Esophagus squamous epithelium (tissue), 5 donors: Measurements from ENCODE around the gene CCDC7. TPM values are rescaled to one million over a fixed set of nuclear protein-coding genes. Genes with fewer than 3 reads are reported as not detected.

Experiments
- DNase-seq: peaks from one replicate; lab custom pipeline; 2025; lab: John Stamatoyannopoulos, UW
- H3K27ac ChIP-seq, 4 donors: fragments of 200-600 bp; sonication (generic); one replicate each; pipeline ENCODE4 v1.5.1; 2016 to 2019; ENCODE audit warnings: mild to moderate bottlenecking in 1 of 4
- H3K27me3 ChIP-seq, 4 donors: fragments of 200-600 bp; sonication (generic); 1 replicate in 3 of 4; 2 replicates in 1 of 4; pipeline versions ENCODE4 v1.5.1 to v1.6.0; 2017 to 2021; ENCODE audit warnings: antibody characterized with exemption in 1 of 4
- H3K36me3 ChIP-seq, 3 donors: fragments of 200-600 bp; sonication (generic); one replicate each; pipeline ENCODE4 v1.5.1; 2016 to 2019
- H3K4me1 ChIP-seq, 3 donors: fragments of 200-600 bp; sonication (generic); one replicate each; pipeline ENCODE4 v1.5.1; 2017 to 2019
- H3K4me3 ChIP-seq, 4 donors: fragments of 200-600 bp; sonication (generic); 1 replicate in 3 of 4; 2 replicates in 1 of 4; pipeline ENCODE4 v1.5.1; 2016 to 2019; ENCODE audit warnings: mild to moderate bottlenecking in 2 of 4, moderate library complexity in 1 of 4
- H3K9me3 ChIP-seq, 3 donors: fragments of 200-600 bp; sonication (generic); one replicate each; pipeline ENCODE4 v1.5.1; 2016 to 2019
- CTCF ChIP-seq, 6 experiments: fragments of 450-650 bp in 4 of 6; fragments of 200-600 bp in 2 of 6; sonication (generic) in 2 of 6; IDR thresholded peaks; one replicate each; pipeline ENCODE4 v1.5.1; 2016 to 2019; ENCODE audit warnings: antibody characterized with exemption in 6 of 6, mild to moderate bottlenecking in 4 of 6, moderate library complexity in 4 of 6
- POLR2A ChIP-seq, 4 donors: fragments of 450-650 bp; IDR thresholded peaks; one replicate each; pipeline ENCODE4 v1.6.1; 2017; ENCODE audit warnings: antibody characterized with exemption in 4 of 4, mild to moderate bottlenecking in 4 of 4, moderate library complexity in 3 of 4
- WGBS, 2 donors: methylation state at CpG; one replicate each; pipeline ENCODE4 v1.1.5; 2018; 5-methylcytosine and 5-hydroxymethylcytosine counted together
- intact Hi-C: fragments of 100-400 bp; cut with DNase I; formaldehyde crosslinking; loops from one replicate; pipeline ENCODE4 v1.15.0; 2022
- total RNA-seq, 4 donors: library from RNA; depleted of rRNA; stranded (reverse); fragments of >200 nt; gene quantifications; one replicate each; pipeline ENCODE4 v1.1.0, GENCODE V29; 2016
- donor health status: DM: yes; HTN: yes; CAD: no.

CCDC7 gene
- total RNA-seq, 4 donors from 2014 or later = 1.9 to 31.3 (median 9.1) TPM

- H3K4me3 ChIP-seq = no peak overlapping the region
- 81 to 84% methylated on average over 2 of the region's 2 CpGs for WGBS, 2 donors
- H3K9me3 ChIP-seq = peaks cover 0 to 6% (median 0%) of the 10 kb centered on the region in 3 donors
Observed at GRCh38 chr10:32616438-32616837, 170.5 kb downstream of the CCDC7 start.

DNA sequence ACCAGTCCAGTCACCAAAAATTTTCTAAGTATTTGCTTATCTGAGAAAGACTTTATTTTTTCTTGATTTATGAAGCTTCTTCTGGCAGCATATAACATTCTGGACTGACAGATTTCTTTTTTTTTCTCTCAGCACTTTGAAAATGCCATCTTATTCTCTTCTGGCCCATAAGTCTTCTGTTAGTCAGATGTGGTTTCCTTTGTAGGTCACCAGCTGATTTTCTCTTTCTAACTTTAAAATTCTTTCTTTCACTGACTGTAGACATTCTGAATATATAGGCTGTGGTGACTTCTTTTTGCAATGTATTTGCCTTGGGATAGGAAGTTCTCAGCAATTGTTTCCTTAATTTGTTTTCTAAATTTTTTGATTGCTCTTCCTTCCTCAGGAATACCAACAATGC, 172.5 kb downstream of the CCDC7 start:
- no peaks in the 10 kb centered on the region for H3K27me3 ChIP-seq
- DNase-seq = no peak
- no peaks in the 10 kb centered on the region for H3K36me3 ChIP-seq
- H3K4me3 ChIP-seq = no peak overlapping the region
- no peaks in the 10 kb centered on the region for H3K4me1 ChIP-seq
- no peak for TF ChIP-seq POLR2A (IDR thresholded peaks at IDR 0.05)
- TF ChIP-seq CTCF (IDR thresholded peaks at IDR 0.05) = no peak
- H3K27ac ChIP-seq = no peak overlapping the region
- intact Hi-C loops = no loop called here
- H3K9me3 ChIP-seq = peaks cover 0 to 6% (median 0%) of the 10 kb centered on the region in 3 donors

More at GRCh38 chr10:32616438-32616837, 170.5 kb downstream of the CCDC7 start:
- DNase-seq = no peak
- intact Hi-C loops = no loop called here
- Histone ChIP-seq H3K27me3 (no peaks in the 10 kb centered on the region), H3K27ac (no peak overlapping the region), H3K4me1 (no peaks in the 10 kb centered on the region), H3K36me3 (no peaks in the 10 kb centered on the region)
- TF ChIP-seq POLR2A (IDR thresholded peaks at IDR 0.05) = no peak
- TF ChIP-seq CTCF (IDR thresholded peaks at IDR 0.05) = no peak

DNA sequence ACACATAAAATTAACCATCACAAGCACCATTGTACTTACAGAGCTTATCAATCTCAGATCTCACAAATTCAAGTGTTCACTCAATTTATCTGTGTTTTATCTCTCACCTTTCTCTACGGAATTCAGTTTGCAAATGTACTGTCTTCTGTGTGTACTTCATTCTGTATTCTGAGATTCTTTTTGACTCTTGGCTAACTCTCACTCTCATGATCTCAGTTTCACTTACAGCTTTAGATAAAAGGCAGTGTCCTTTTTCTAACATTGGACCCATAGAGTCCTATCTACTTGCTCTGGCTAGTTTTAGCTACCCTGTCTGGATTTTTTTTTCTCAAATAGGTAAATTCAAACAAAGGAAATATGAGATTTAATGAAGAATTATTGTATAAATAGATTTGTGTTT, 176.0 kb downstream of the CCDC7 start:
- Histone ChIP-seq H3K4me1 (no peaks in the 10 kb centered on the region), H3K27ac (no peak overlapping the region), H3K4me3 (no peak overlapping the region), H3K36me3 (peaks cover 0 to 7% (median 0%) of the 10 kb centered on the region in 3 donors), H3K9me3 (peaks cover 0 to 5% (median 0%) of the 10 kb centered on the region in 3 donors), H3K27me3 (no peaks in the 10 kb centered on the region)
- TF ChIP-seq POLR2A (IDR thresholded peaks at IDR 0.05) = no peak
- TF ChIP-seq CTCF (IDR thresholded peaks at IDR 0.05) = no peak
- intact Hi-C loops = no loop called here
- DNase-seq = no peak
- WGBS, 2 donors = 0 to 85% methylated on average over 1 of the region's 1 CpG

GRCh38 chr10:32622409-32622808, 176.5 kb downstream of the CCDC7 start:
- Histone ChIP-seq H3K36me3 (peaks cover 0 to 7% (median 0%) of the 10 kb centered on the region in 3 donors), H3K4me1 (no peaks in the 10 kb centered on the region), H3K9me3 (peaks cover 0 to 5% (median 0%) of the 10 kb centered on the region in 3 donors), H3K27me3 (no peaks in the 10 kb centered on the region), H3K27ac (no peak overlapping the region), H3K4me3 (no peak overlapping the region)
- no peak for TF ChIP-seq CTCF (IDR thresholded peaks at IDR 0.05)
- no peak for TF ChIP-seq POLR2A (IDR thresholded peaks at IDR 0.05)
- DNase-seq = no peak
- intact Hi-C loops = no loop called here
- 77 to 81% methylated on average over 2 of the region's 2 CpGs for WGBS, 2 donors

- Histone ChIP-seq H3K27me3 (no peaks in the 10 kb centered on the region), H3K9me3 (peaks cover 0 to 5% (median 0%) of the 10 kb centered on the region in 3 donors), H3K4me3 (no peak overlapping the region), H3K4me1 (no peaks in the 10 kb centered on the region), H3K36me3 (peaks cover 0 to 7% (median 0%) of the 10 kb centered on the region in 3 donors), H3K27ac (no peak overlapping the region)
- WGBS, 2 donors = 0 to 38% methylated on average over 1 of the region's 1 CpG
- intact Hi-C loops = no loop called here
- TF ChIP-seq CTCF (IDR thresholded peaks at IDR 0.05) (no peak), POLR2A (IDR thresholded peaks at IDR 0.05) (no peak)
- no peak for DNase-seq
Observed at GRCh38 chr10:32627183-32627582, 181.2 kb downstream of the CCDC7 start.
